Stomach (tissue), 9 donors: ENCODE results near the gene GATA3. TPM values are rescaled to one million over a fixed set of nuclear protein-coding genes. Genes with fewer than 3 reads are reported as not detected.

Source experiments
- DNase-seq, 2 donors: peaks; one replicate each; pipeline versions ENCODE4 v3.0.0 to v3.0.0-alpha.2; 2013 to 2019
- H3K27ac ChIP-seq, 5 donors: fragments of 200-600 bp in 4 of 5; sonication (generic) in 4 of 5; one replicate each; pipeline ENCODE4 v1.5.1; 2013 to 2019; ENCODE audit warnings: mild to moderate bottlenecking in 1 of 5, moderate library complexity in 1 of 5
- H3K27me3 ChIP-seq, 3 donors: fragments of 200-600 bp; sonication (generic); one replicate each; pipeline ENCODE4 v1.5.1; 2017 to 2019; ENCODE audit warnings: mixed run types in 1 of 3
- H3K36me3 ChIP-seq, 4 donors: fragments of 200-600 bp; sonication (generic); 1 replicate in 3 of 4; 2 replicates in 1 of 4; pipeline ENCODE4 v1.5.1; 2016 to 2019
- H3K4me1 ChIP-seq, 4 donors: fragments of 200-600 bp; sonication (generic); one replicate each; pipeline ENCODE4 v1.5.1; 2016 to 2019
- H3K4me3 ChIP-seq, 4 donors: fragments of 200-600 bp; sonication (generic) in 3 of 4; one replicate each; pipeline ENCODE4 v1.5.1; 2016 to 2019; ENCODE audit warnings: mild to moderate bottlenecking in 1 of 4
- H3K9me3 ChIP-seq, 4 donors: fragments of 200-600 bp; sonication (generic); one replicate each; pipeline ENCODE4 v1.5.1; 2016 to 2019
- EP300 ChIP-seq: sonication (generic); formaldehyde crosslinking; IDR thresholded peaks from one replicate; pipeline ENCODE4 v1.6.1; 2017; ENCODE audit warnings: antibody characterized with exemption
- POLR2A ChIP-seq, 4 donors: fragments of 450-650 bp; IDR thresholded peaks; one replicate each; pipeline ENCODE4 v1.6.1; 2016; ENCODE audit warnings: antibody characterized with exemption in 4 of 4, control low read depth in 2 of 4, mild to moderate bottlenecking in 1 of 4, moderate library complexity in 1 of 4
- POLR2AphosphoS5 ChIP-seq, 3 donors: sonication (generic); formaldehyde crosslinking; IDR thresholded peaks; one replicate each; pipeline ENCODE4 v1.6.1; 2016; ENCODE audit warnings: antibody characterized with exemption in 3 of 3
- WGBS, 5 donors: extraction: QIAGEN DNeasy Blood & Tissue Kit in 3 of 5; methylation state at CpG; one replicate each; pipeline versions ENCODE4 v1.1.5 to v1.1.7; 2013 to 2018; 5-methylcytosine and 5-hydroxymethylcytosine counted together
- intact Hi-C: fragments of 100-400 bp; cut with DNase I; formaldehyde crosslinking; loops from one replicate; pipeline ENCODE4 v1.15.1; 2023; ENCODE audit warnings: low total_unique reads
- polyA plus RNA-seq, 3 donors: library from polyadenylated mRNA; stranded (reverse); fragments of 200-250 nt; gene quantifications; one replicate each; pipeline ENCODE4 v1.2.3, GENCODE V29; 2013
- total RNA-seq, 5 donors: library from RNA; depleted of rRNA; stranded (reverse); fragments of >200 nt; gene quantifications; one replicate each; pipeline versions ENCODE4 v1.1.0 to v1.2.3, GENCODE V29; 2014 to 2016
- TF ChIP-seq, protein P1 (sequence below), 7 experiments: fragments of 450-650 bp in 4 of 7; fragments of 200-600 bp in 3 of 7; sonication (generic) in 3 of 7; IDR thresholded peaks; one replicate each; pipeline ENCODE4 v1.5.1; 2016 to 2019; ENCODE audit warnings: antibody characterized with exemption in 7 of 7, control low read depth in 2 of 7, mild to moderate bottlenecking in 1 of 7
- donor health status: healthy with polysubstance abuse.
- donor health status: Bipolar disorder and iron deficiency.
- donor health status: healthy.

GATA3 gene
- total and polyA plus RNA-seq, 8 donors: 0.12 to 1.2 (median 0.18) TPM; not detected in 2

- Histone ChIP-seq H3K36me3 (no peaks in the 10 kb centered on the region), H3K27me3 (peaks cover 0 to 57% (median 6%) of the 10 kb centered on the region in 3 donors), H3K4me1 (no peaks in the 10 kb centered on the region), H3K9me3 (no peaks in the 10 kb centered on the region), H3K27ac (no peak overlapping the region), H3K4me3 (no peak overlapping the region)
- TF ChIP-seq, protein P1, sequence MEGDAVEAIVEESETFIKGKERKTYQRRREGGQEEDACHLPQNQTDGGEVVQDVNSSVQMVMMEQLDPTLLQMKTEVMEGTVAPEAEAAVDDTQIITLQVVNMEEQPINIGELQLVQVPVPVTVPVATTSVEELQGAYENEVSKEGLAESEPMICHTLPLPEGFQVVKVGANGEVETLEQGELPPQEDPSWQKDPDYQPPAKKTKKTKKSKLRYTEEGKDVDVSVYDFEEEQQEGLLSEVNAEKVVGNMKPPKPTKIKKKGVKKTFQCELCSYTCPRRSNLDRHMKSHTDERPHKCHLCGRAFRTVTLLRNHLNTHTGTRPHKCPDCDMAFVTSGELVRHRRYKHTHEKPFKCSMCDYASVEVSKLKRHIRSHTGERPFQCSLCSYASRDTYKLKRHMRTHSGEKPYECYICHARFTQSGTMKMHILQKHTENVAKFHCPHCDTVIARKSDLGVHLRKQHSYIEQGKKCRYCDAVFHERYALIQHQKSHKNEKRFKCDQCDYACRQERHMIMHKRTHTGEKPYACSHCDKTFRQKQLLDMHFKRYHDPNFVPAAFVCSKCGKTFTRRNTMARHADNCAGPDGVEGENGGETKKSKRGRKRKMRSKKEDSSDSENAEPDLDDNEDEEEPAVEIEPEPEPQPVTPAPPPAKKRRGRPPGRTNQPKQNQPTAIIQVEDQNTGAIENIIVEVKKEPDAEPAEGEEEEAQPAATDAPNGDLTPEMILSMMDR (IDR thresholded peaks at IDR 0.05): no peak
- TF ChIP-seq POLR2AphosphoS5 (IDR thresholded peaks at IDR 0.05) (no peak), POLR2A (IDR thresholded peaks at IDR 0.05) (no peak), EP300 (no peak)
- no peak for DNase-seq
- intact Hi-C loops: no loop called here
- 73 to 86% (median 82%) methylated on average over 2 of the region's 2 CpGs for WGBS, 5 donors
These were observed 12.3 kb downstream of the GATA3 start for GRCh38 chr10:8066797-8067196.

DNA sequence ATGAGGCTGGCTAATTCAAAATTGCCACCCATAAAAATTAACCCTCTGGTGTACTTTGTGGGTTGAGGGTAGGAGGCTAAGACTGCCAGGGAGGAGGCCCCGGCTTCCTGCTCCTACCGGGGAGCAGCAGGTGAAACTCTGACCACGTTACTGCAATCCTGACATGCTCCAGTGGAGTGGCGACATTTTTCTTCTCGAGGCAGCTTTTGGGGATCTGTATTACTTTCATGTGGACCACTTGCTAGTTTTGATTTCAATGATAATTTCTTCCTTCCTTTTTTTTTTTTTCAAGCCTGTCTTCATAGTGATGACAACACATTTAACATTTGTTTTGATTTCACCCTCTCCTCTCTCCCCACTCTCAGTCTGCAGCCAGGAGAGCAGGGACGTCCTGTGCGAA is 14.6 kb downstream of the GATA3 start:
- 74 to 91% (median 85%) methylated on average over 7 of the region's 7 CpGs for WGBS, 5 donors
- peaks cover 0 to 46% (median 0%) of the 10 kb centered on the region in 3 donors for H3K27me3 ChIP-seq
- no peak overlapping the region for H3K27ac ChIP-seq
- no peak for DNase-seq
- intact Hi-C loops: no loop called here
- H3K4me1 ChIP-seq: no peaks in the 10 kb centered on the region
- no peaks in the 10 kb centered on the region for H3K9me3 ChIP-seq
- TF ChIP-seq EP300 (no peak), POLR2A (IDR thresholded peaks at IDR 0.05) (no peak), POLR2AphosphoS5 (IDR thresholded peaks at IDR 0.05) (no peak)
- TF ChIP-seq, protein P1 (IDR thresholded peaks at IDR 0.05): no peak
- H3K36me3 ChIP-seq: no peaks in the 10 kb centered on the region
- no peak overlapping the region for H3K4me3 ChIP-seq

- peaks cover 0 to 41% (median 0%) of the 10 kb centered on the region in 3 donors for H3K27me3 ChIP-seq
- no peak overlapping the region for H3K4me3 ChIP-seq
- intact Hi-C loops: no loop called here
- 77 to 92% (median 86%) methylated on average over 7 of the region's 7 CpGs for WGBS, 5 donors
- no peaks in the 10 kb centered on the region for H3K4me1 ChIP-seq
- H3K27ac ChIP-seq: no peak overlapping the region
- TF ChIP-seq, protein P1 (IDR thresholded peaks at IDR 0.05): no peak
- TF ChIP-seq POLR2A (IDR thresholded peaks at IDR 0.05) (no peak), EP300 (no peak), POLR2AphosphoS5 (IDR thresholded peaks at IDR 0.05) (no peak)
- H3K36me3 ChIP-seq: no peaks in the 10 kb centered on the region
- no peak for DNase-seq
- no peaks in the 10 kb centered on the region for H3K9me3 ChIP-seq
These were observed 15.1 kb downstream of the GATA3 start for GRCh38 chr10:8069627-8070026.

- Histone ChIP-seq H3K4me1 (no peaks in the 10 kb centered on the region), H3K4me3 (no peak overlapping the region), H3K27ac (no peak overlapping the region), H3K36me3 (no peaks in the 10 kb centered on the region), H3K27me3 (peaks cover 0 to 33% (median 0%) of the 10 kb centered on the region in 3 donors), H3K9me3 (no peaks in the 10 kb centered on the region)
- TF ChIP-seq, protein P1 (IDR thresholded peaks at IDR 0.05): no peak
- no peak for TF ChIP-seq EP300
- no peak for TF ChIP-seq POLR2A (IDR thresholded peaks at IDR 0.05)
- TF ChIP-seq POLR2AphosphoS5 (IDR thresholded peaks at IDR 0.05): no peak
- intact Hi-C loops: no loop called here
- WGBS, 5 donors: 92 to 96% (median 94%) methylated on average over 6 of the region's 6 CpGs
- DNase-seq: no peak
These were observed 16.0 kb downstream of the GATA3 start for GRCh38 chr10:8070440-8070839.
